B cell (primary cell): ENCODE data around the gene SGCG. TPM values are rescaled to one million over a fixed set of nuclear protein-coding genes. Genes with fewer than 3 reads are reported as not detected.

Source experiments
- ATAC-seq: fragments of 200-7000 bp; cut with Tn5 transposase; one replicate; pipeline ENCODE4 v1.10.0; 2021; ENCODE audit warnings: low read depth, mild to moderate bottlenecking, moderate number of reproducible peaks, moderate library complexity
- CTCF ChIA-PET: fragments of 350-600 bp; sonication (Branson Sonifier 250); formaldehyde crosslinking; loops from one replicate; lab custom pipeline; 2021; ENCODE audit warnings: antibody characterized with exemption, inconsistent platforms; lab: Charles Lee
- POLR2A ChIA-PET: fragments of 350-600 bp; sonication (Branson Sonifier 250); formaldehyde crosslinking; loops from one replicate; lab custom pipeline; 2021; ENCODE audit warnings: antibody characterized with exemption; lab: Charles Lee
- DNase-seq: peaks from one replicate; pipeline ENCODE4 v3.0.0; 2013
- H2AFZ ChIP-seq: 2 replicates; pipeline ENCODE4 v1.6.1; 2012; ENCODE audit warnings: mild to moderate bottlenecking, low read depth, low read length; ENCODE audit not compliant: insufficient read depth, poor library complexity, severe bottlenecking
- H3K27ac ChIP-seq, 2 donors: 1 replicate in 1 of 2; 2 replicates in 1 of 2; pipeline ENCODE4 v1.5.1; 2012 to 2013; ENCODE audit warnings: low read length in 2 of 2, mild to moderate bottlenecking in 2 of 2, moderate library complexity in 1 of 2
- H3K27me3 ChIP-seq, 4 experiments: fragments of 200-600 bp in 1 of 4; sonication (generic) in 1 of 4; replicated peaks in 1 of 4; 1 replicate in 2 of 4; 2 replicates in 2 of 4; pipeline versions ENCODE4 v1.6.1 to v1.7.0; 2013 to 2016; ENCODE audit warnings: low read length in 3 of 4, mild to moderate bottlenecking in 2 of 4, mixed read lengths in 1 of 4, moderate library complexity in 1 of 4; ENCODE audit not compliant: insufficient read depth in 4 of 4, control insufficient read depth in 3 of 4; ENCODE audit errors: control extremely low read depth in 1 of 4
- H3K36me3 ChIP-seq, 2 experiments: replicated peaks in 1 of 2; 1 replicate in 1 of 2; 2 replicates in 1 of 2; pipeline versions ENCODE4 v1.6.1 to v1.7.1; 2013; ENCODE audit warnings: low read length in 1 of 2; ENCODE audit not compliant: insufficient read depth in 2 of 2, control insufficient read depth in 1 of 2; ENCODE audit errors: control extremely low read depth in 1 of 2, extremely low read depth in 1 of 2
- H3K4me1 ChIP-seq, 2 donors: fragments of 200-600 bp in 1 of 2; sonication (generic) in 1 of 2; 1 replicate in 1 of 2; 2 replicates in 1 of 2; pipeline versions ENCODE4 v1.5.1 to v1.6.1; 2013 to 2017; ENCODE audit warnings: low read length in 2 of 2; ENCODE audit not compliant: control insufficient read depth in 2 of 2, insufficient read depth in 2 of 2
- H3K4me2 ChIP-seq: replicated peaks from 2 replicates; pipeline ENCODE3; 2012; ENCODE audit warnings: mild to moderate bottlenecking, low read depth, low read length; ENCODE audit not compliant: poor library complexity, severe bottlenecking
- H3K4me3 ChIP-seq, 5 experiments: fragments of 200-600 bp in 1 of 5; sonication (generic) in 1 of 5; 1 replicate in 3 of 5; 2 replicates in 2 of 5; pipeline versions ENCODE4 v1.5.1 to v1.7.0; 2011 to 2016; ENCODE audit warnings: low read length in 4 of 5, mild to moderate bottlenecking in 4 of 5, low read depth in 2 of 5, control low read depth in 1 of 5, moderate library complexity in 1 of 5; ENCODE audit not compliant: insufficient read depth in 1 of 5; ENCODE audit errors: control extremely low read depth in 1 of 5, extremely low read depth in 1 of 5
- H3K79me2 ChIP-seq: fragments of 200-600 bp; sonication (generic); one replicate; pipeline ENCODE4 v1.6.0; 2016; ENCODE audit warnings: low read length; ENCODE audit not compliant: control insufficient read depth, insufficient read depth
- H3K9ac ChIP-seq: fragments of 200-600 bp; sonication (generic); 2 replicates; pipeline ENCODE4 v1.6.1; 2017; ENCODE audit warnings: mild to moderate bottlenecking, low read length, moderate library complexity
- H3K9me3 ChIP-seq, 3 donors: one replicate each; pipeline versions ENCODE4 v1.6.1 to v1.7.1; 2013; ENCODE audit warnings: low read length in 2 of 3; ENCODE audit not compliant: control insufficient read depth in 2 of 3, insufficient read depth in 1 of 3; ENCODE audit errors: control extremely low read depth in 1 of 3
- H4K20me1 ChIP-seq: 2 replicates; pipeline ENCODE4 v1.6.0; 2012; ENCODE audit warnings: mild to moderate bottlenecking, low read length; ENCODE audit not compliant: insufficient read depth, control insufficient read depth, poor library complexity, severe bottlenecking
- H3K27ac Mint-ChIP-seq: one replicate; pipeline ENCODE4 v1.8.0; 2021; ENCODE audit warnings: mixed read lengths
- H3K27me3 Mint-ChIP-seq: one replicate; pipeline ENCODE4 v1.8.0; 2021; ENCODE audit warnings: mixed read lengths
- H3K4me1 Mint-ChIP-seq: one replicate; pipeline ENCODE4 v1.8.0; 2021; ENCODE audit warnings: mixed read lengths
- H3K4me3 Mint-ChIP-seq: one replicate; pipeline ENCODE4 v1.8.0; 2021; ENCODE audit warnings: mixed read lengths
- H3K9me3 Mint-ChIP-seq: one replicate; pipeline ENCODE4 v1.8.0; 2022; ENCODE audit warnings: mixed read lengths; ENCODE audit not compliant: insufficient read depth
- CTCF ChIP-seq: fragments of 200-600 bp; IDR thresholded peaks from one replicate; pipeline ENCODE4 v1.8.0; 2022; ENCODE audit warnings: antibody characterized with exemption, mild to moderate bottlenecking
- EZH2 ChIP-seq: IDR thresholded peaks from 2 replicates; pipeline ENCODE4 v1.6.1; 2012; ENCODE audit warnings: borderline replicate concordance, low read depth, mild to moderate bottlenecking, moderate library complexity, low read length; ENCODE audit not compliant: insufficient read depth, poor library complexity, severe bottlenecking
- WGBS: methylation state at CpG from one replicate; pipeline ENCODE4 v1.1.5; 2013; ENCODE audit warnings: missing lambda C conversion rate; ENCODE audit not compliant: insufficient coverage; 5-methylcytosine and 5-hydroxymethylcytosine counted together
- intact Hi-C: fragments of 100-400 bp; cut with micrococcal nuclease; formaldehyde crosslinking; loops from one replicate; pipeline ENCODE4 v1.10.0; 2022
- polyA plus RNA-seq: library from polyadenylated mRNA; depleted of rRNA; stranded (reverse); fragments of >200 nt; gene quantifications from 2 replicates; pipeline ENCODE4 v1.2.3, GENCODE V29; 2012
- total RNA-seq, 2 donors: library from RNA; stranded (reverse); fragments of 120-200 nt in 1 of 2; gene quantifications; 1 replicate in 1 of 2; 2 replicates in 1 of 2; pipeline versions ENCODE4 v1.2.3 to v1.2.4, GENCODE V29; 2013 to 2022

SGCG gene
- total and polyA plus RNA-seq, 2 donors (not counting 1 experiment from before 2014, with no cell fraction given): not detected

DNA sequence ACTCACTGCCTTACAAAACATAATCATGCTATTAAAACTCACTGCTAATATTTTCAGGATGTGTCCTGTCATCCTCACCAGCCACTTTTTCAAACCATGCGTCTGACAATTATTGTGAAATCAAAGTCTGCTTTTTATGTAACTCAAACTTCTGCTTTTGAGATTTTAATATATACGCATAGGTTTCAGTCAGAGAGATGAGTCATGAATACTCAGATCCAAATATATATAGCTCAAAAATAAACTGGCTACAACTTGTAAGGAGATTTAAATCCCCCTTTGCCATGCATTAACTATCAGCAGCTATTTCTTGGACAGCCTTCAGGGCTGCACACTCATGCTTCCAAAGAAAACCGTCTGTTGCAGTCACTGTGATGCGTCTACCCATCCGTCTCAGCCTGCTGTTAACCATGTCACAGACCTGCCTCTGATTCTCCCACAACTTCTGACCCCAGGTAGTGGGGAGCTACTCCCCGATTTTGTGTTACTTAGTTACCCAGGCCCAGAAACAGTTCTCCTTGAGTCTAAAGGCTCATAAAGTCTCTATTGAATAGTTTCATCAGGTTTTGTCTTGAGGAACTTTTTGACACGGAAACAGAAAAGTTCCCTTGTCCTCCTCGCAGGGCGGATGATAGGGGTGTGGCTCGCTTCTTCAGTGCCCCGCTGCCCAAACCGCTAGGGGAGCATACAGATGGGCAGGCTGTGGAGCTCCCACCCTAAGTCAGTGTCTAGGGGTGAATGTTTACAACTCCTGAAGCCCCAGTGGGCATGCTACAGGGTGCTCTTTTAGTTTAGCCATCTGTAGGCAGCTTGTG, 33.8 kb upstream of the SGCG start:
- H3K27ac ChIP-seq: no peak overlapping the region
- CTCF ChIA-PET: no interaction called here
- Mint-ChIP-seq H3K4me1 (no peaks in the 10 kb centered on the region), H3K4me3 (no peak overlapping the region), H3K27me3 (no peaks in the 10 kb centered on the region), H3K9me3 (no peaks in the 10 kb centered on the region), H3K27ac (no peak overlapping the region)
- H3K4me1 ChIP-seq: no peaks in the 10 kb centered on the region
- WGBS: 69% methylated on average over 5 of the region's 12 CpGs
- no peak for ATAC-seq
- no peak for DNase-seq
- no peak overlapping the region for H3K9ac ChIP-seq
- H3K79me2 ChIP-seq: no peaks in the 10 kb centered on the region
- no peak overlapping the region for H3K4me3 ChIP-seq
- no peak overlapping the region for H3K4me2 ChIP-seq
- peaks cover 0 to 2% (median 0%) of the 10 kb centered on the region in 4 experiments for H3K27me3 ChIP-seq
- peaks cover 0 to 9% (median 1%) of the 10 kb centered on the region in 3 donors for H3K9me3 ChIP-seq
- H3K36me3 ChIP-seq: no peaks in the 10 kb centered on the region
- no peak overlapping the region for H2AFZ ChIP-seq
- intact Hi-C loops: no loop called here
- POLR2A ChIA-PET: interaction anchor here (0.5 kb wide), 1 partner anchor 9 kb away, joined by 4 read pairs; no protein-coding TSS in a partner anchor
- no peak for TF ChIP-seq CTCF
- TF ChIP-seq EZH2: no peak
- no peaks in the 10 kb centered on the region for H4K20me1 ChIP-seq

- Histone ChIP-seq H3K79me2 (no peaks in the 10 kb centered on the region), H3K4me2 (no peak overlapping the region), H3K9ac (no peak overlapping the region), H3K4me1 (no peaks in the 10 kb centered on the region), H4K20me1 (no peaks in the 10 kb centered on the region), H3K36me3 (no peaks in the 10 kb centered on the region), H3K4me3 (no peak overlapping the region), H3K27ac (no peak overlapping the region), H3K27me3 (peaks cover 0 to 2% (median 0%) of the 10 kb centered on the region in 4 experiments), H3K9me3 (peaks cover 0 to 4% (median 1%) of the 10 kb centered on the region in 3 donors), H2AFZ (no peak overlapping the region)
- WGBS: 95% methylated on average over 7 of the region's 10 CpGs
- no peaks in the 10 kb centered on the region for H3K9me3 Mint-ChIP-seq
- H3K4me1 Mint-ChIP-seq: no peaks in the 10 kb centered on the region
- H3K4me3 Mint-ChIP-seq: no peak overlapping the region
- no peak overlapping the region for H3K27ac Mint-ChIP-seq
- TF ChIP-seq EZH2 (no peak), CTCF (no peak)
- ChIA-PET POLR2A (no interaction called here), CTCF (no interaction called here)
- no peaks in the 10 kb centered on the region for H3K27me3 Mint-ChIP-seq
- intact Hi-C loops: no loop called here
- DNase-seq (no peak), ATAC-seq (no peak)
Observed at GRCh38 chr13:23147827-23148226, 33.0 kb upstream of the SGCG start.
